ENCODE results near the gene CPA2.

The CPA2 gene

DNA sequence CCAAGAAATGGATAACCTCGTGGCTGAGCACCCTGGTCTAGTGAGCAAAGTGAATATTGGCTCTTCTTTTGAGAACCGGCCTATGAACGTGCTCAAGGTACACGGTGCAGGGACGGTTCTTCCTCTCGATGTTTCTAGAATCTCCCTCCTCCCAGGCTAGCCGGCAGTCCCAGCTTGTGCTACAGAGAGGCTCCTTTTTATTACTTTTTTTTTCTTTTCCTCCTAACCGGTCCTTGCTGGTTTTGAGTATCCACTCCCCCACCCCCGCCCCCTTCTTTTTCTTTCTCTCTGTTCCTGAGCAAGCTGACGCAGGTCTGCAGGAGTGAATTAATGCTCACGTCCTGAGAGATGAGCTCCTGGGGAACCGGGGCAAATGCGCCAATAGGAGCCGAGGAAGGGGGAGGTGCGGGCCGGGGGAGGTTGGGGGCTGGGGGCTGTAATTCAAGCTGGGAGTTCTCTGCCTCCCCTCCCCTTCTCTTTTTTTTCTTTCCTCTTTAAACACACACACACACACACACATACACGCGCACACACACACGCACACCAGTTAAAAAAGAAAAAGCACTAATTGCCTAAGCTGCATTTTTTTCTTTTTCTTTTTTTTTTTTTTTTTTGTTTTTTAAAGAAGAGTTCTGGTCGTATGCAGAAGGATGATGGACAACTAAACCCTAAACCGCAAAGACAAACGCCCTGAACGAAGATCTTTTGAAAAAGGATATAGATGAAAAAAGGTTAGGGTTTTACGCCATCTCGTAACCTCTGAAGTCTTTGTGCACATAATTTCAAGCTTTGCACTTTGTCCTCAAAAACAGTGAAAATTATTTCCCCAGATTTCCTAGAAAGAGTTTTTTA, 6.6 kb downstream of the CPA2 start:
- Histone ChIP-seq H3K4me1 (ENCODE audit: control insufficient read depth in 1 of 2, insufficient read depth in 1 of 2, low read depth in 1 of 2, low read length in 1 of 2) (peaks cover 3 to 17% of the 10 kb centered on the region in 2 experiments), H3K27me3 (peaks cover 54% of the 10 kb centered on the region), H3K4me3 (ENCODE audit: low read depth in 1 of 2, low read length in 1 of 2) (no peak overlapping the region), H3K9me3 (no peaks in the 10 kb centered on the region), H3K27ac (no peak overlapping the region), H3K36me3 (no peaks in the 10 kb centered on the region)
- no peak for TF ChIP-seq CTCF (IDR thresholded peaks at IDR 0.05)

DNA sequence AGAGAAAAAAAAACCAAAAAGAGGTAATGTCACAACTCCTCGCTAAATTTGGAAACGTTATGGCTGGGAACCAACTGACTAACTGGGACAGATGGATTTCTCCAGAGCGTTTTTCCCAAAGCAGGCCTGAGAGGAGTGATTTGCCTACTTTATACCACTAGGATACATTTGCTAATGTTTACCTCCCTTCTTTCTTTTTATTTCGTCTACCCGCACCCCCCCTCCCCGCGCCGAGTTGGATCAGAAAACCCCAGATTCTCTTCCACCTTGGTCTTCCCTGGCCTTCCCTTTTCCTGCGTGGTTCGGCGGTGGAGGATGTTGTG, 7.2 kb downstream of the CPA2 start:
- H3K4me3 ChIP-seq (ENCODE audit: low read depth in 1 of 2, low read length in 1 of 2) = no peak overlapping the region
- no peaks in the 10 kb centered on the region for H3K9me3 ChIP-seq
- no peaks in the 10 kb centered on the region for H3K36me3 ChIP-seq
- peaks cover 54% of the 10 kb centered on the region for H3K27me3 ChIP-seq
- H3K4me1 ChIP-seq (ENCODE audit: control insufficient read depth in 1 of 2, insufficient read depth in 1 of 2, low read depth in 1 of 2, low read length in 1 of 2) = peaks cover 3 to 17% of the 10 kb centered on the region in 2 experiments
- no peak for TF ChIP-seq CTCF (IDR thresholded peaks at IDR 0.05)
- H3K27ac ChIP-seq = no peak overlapping the region

DNA sequence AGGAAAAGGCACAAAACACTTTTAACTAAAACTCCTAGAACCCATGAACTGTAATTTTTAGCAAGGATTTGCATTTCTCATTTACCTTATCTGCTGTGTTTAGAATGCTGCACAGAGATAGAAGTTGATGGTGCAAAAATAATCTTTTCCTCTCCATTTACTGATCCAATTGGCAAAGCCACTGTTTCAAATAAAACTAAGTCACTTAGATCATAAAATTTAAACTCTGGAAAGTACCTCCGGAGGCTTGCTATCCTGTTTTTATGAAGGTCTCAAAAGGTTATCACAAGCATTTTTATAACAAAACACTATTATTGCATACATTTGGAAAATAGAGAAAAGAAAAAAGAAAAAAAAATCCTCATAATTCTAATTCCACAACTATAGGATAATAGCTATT, 7.6 kb downstream of the CPA2 start:
- H3K27me3 ChIP-seq = peaks cover 54% of the 10 kb centered on the region
- H3K27ac ChIP-seq = no peak overlapping the region
- H3K4me1 ChIP-seq (ENCODE audit: control insufficient read depth in 1 of 2, insufficient read depth in 1 of 2, low read depth in 1 of 2, low read length in 1 of 2) = peaks cover 3 to 17% of the 10 kb centered on the region in 2 experiments
- H3K4me3 ChIP-seq (ENCODE audit: low read depth in 1 of 2, low read length in 1 of 2) = no peak overlapping the region
- no peaks in the 10 kb centered on the region for H3K36me3 ChIP-seq
- no peaks in the 10 kb centered on the region for H3K9me3 ChIP-seq
- no peak for TF ChIP-seq CTCF (IDR thresholded peaks at IDR 0.05)

- no peak overlapping the region for H3K4me3 ChIP-seq (ENCODE audit: low read depth in 1 of 2, low read length in 1 of 2)
- peaks cover 3 to 17% of the 10 kb centered on the region in 2 experiments for H3K4me1 ChIP-seq (ENCODE audit: control insufficient read depth in 1 of 2, insufficient read depth in 1 of 2, low read depth in 1 of 2, low read length in 1 of 2)
Observed at GRCh38 chr7:130274983-130275591, 8.4 kb downstream of the CPA2 start.

GRCh38 chr7:130275826-130276297, 9.2 kb downstream of the CPA2 start:
- TF ChIP-seq CTCF (IDR thresholded peaks at IDR 0.05) = no peak
- no peaks in the 10 kb centered on the region for H3K36me3 ChIP-seq
- H3K27ac ChIP-seq = no peak overlapping the region
- no peak overlapping the region for H3K4me3 ChIP-seq (ENCODE audit: low read depth in 1 of 2, low read length in 1 of 2)
- H3K9me3 ChIP-seq = no peaks in the 10 kb centered on the region
- H3K4me1 ChIP-seq (ENCODE audit: control insufficient read depth in 1 of 2, insufficient read depth in 1 of 2, low read depth in 1 of 2, low read length in 1 of 2) = peaks cover 3 to 17% of the 10 kb centered on the region in 2 experiments
- H3K27me3 ChIP-seq = peaks cover 54% of the 10 kb centered on the region

More at GRCh38 chr7:130274983-130275591, 8.4 kb downstream of the CPA2 start:
- peaks cover 54% of the 10 kb centered on the region for H3K27me3 ChIP-seq
- H3K9me3 ChIP-seq = no peaks in the 10 kb centered on the region
- TF ChIP-seq CTCF (IDR thresholded peaks at IDR 0.05) = no peak
- no peaks in the 10 kb centered on the region for H3K36me3 ChIP-seq
- no peak overlapping the region for H3K27ac ChIP-seq

All from neutrophil (primary cell).